T-helper 2 cell treated with Interferon-gamma antibody and Interleukin-4, amounts not matched to agents 100 ng/mL and 5 ng/mL, for 36 hours (primary cell): ENCODE results near the gene PKP1. TPM values are rescaled to one million over a fixed set of nuclear protein-coding genes. Genes with fewer than 3 reads are reported as not detected.

Experiments used
- intact Hi-C: fragments of 100-400 bp; cut with micrococcal nuclease; formaldehyde crosslinking; loops from one replicate; pipeline ENCODE4 v1.15.1; 2023
- total RNA-seq: library from RNA; stranded (reverse); gene quantifications from 2 replicates; pipeline ENCODE4 v1.2.3, GENCODE V29; 2022

The PKP1 gene
- total RNA-seq, 1 donor from 2014 or later, result not detected

DNA sequence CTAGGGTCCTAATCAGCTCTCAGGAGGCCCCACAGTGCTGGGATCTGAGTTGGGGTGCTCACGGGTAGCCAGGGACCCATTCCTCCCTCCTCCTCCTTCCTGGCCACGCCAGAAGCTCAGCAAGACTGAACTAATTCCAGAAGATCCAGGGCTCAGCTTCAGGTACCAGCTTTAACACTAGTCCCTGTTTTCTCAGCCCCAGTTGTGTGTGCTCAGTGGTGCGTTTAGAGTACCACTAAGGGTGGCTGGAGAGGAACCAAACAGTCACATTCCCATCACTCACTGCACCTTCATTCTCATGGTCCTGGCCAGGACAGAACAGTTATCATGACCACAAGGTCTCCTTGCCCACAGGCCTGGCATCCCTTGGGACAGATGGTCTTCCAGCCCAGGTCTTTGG, 20.8 kb downstream of the PKP1 start:
- intact Hi-C loops, result no loop called here

DNA sequence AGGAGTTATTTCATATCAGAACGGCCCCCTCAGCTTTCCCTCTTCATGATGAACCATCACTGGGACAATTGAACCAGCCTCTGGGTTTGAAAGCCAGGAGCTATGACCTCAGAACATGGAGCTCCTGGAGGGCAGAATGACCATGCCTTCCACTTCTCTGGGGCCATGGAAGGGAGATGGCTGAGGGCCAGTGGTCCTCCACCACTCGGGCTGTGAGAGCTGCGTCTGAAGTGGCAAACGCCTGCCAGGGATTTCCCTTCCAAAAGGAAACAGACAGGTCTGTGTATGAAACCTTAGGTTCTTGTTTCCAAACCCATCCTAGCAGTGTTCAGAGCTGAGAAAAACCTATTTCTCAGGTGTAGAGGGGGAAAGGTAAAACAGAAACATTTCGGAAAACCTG, 22.5 kb downstream of the PKP1 start:
- intact Hi-C loops, result no loop called here

DNA sequence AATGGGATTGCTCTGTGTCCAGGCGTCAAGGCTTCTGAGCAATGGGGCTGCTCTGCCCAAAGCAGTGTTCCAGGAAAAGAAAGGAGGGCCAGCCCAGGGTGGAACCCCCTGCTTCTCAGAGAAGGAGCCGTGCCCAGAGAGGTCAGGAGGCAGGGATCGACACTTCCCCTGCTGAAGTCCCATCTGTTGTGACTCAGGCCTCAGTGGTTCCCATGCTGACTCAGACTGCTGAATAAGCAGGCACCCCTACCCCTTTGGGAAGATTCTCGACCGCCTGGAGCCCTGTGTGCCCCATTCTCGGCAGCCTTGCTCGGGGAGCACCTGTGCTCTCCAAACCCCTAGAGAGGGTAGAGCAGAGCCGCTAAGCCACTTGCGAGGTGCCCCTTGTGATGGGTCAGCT, 23.9 kb downstream of the PKP1 start:
- intact Hi-C loops, result no loop called here

DNA sequence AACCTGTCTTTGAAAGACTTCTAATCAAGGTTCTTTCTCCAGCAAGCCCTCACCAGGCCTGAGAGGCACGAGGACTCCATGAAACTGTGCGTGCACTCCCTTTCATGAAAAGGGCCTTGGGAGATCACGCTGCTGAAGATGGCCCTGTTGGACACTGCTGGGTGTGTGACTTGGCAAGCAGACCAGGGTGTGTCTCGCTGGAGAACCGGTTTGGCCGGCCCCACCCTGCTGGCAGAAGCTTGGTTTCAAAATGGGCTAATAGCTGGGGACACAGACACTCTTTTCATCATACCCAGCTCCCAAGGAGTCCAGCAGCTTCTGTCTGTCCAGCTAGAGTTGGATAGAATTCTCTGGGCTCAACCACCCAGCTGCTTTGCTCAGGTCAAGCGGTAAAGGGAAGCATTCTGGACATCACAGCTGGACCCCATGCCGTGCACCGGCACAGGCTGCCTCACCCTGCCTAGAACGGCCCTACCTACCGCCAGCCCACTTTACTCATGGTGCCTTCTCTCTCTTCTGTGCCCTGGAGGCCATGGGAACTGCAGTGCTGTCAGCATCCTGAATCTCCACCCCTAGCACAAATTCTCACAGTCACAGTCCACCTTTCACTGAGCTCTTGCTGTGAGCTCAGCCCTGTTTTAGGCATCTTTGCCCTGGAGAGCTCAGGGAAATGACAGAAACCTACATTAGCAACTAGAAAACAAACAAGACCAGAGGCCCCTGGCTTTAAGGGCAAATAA, 24.6 kb downstream of the PKP1 start:
- intact Hi-C loops, result no loop called here

DNA sequence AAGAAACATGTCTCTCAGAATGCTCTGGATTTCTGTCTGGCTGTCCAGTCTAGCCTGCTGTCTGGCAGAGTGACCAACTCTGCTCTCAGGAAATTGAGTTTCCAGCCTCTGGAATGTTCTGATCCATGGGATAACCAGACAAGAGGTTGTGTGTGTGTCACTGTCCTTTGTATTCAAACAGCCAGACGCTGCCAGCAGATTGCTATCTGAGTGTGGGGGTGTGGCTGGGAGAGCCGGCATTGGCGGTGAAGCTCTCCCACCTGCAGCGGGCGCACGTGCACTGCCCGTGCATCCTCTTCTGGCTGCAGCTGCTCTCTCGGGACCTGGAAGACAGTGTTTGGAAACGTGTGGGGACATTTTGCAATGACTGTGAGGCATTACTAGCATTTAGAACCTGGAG, 26.1 kb downstream of the PKP1 start:
- intact Hi-C loops, result no loop called here

DNA sequence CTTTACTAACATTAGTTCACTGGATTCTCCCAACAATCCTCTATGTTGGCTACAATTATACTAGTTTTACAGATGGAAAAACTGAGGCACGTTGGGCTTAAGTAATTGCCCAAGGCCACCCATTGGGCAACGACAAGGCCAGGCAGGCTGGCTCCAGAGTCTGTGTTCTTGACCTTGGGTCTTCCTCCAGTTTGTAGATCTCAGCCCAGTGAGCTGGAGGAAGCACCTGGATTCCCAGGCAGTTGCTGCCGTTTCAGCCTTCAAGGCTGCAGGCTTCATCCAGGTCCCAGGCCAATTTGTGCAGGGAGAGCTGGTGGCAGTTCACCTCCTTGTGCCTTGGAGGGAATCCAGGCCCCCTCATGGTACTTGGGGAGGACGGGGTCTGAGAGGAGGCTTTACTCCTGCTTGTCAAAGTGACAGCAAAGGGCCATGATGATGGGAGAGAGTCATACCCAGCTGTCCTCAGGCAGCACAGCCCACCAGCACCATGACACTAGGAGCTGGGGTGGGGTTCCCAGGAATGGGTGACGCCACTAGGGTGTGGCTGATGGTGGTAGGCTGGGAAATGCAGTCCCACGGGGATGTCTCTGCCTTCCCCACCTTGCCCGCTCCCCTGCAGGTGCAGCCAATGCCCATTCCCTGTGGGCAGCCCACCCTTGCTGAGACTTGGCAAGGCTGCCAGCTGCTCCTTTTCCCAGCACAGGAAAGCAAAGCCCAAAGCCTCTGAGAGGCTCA, 27.1 kb downstream of the PKP1 start:
- intact Hi-C loops, result no loop called here

DNA sequence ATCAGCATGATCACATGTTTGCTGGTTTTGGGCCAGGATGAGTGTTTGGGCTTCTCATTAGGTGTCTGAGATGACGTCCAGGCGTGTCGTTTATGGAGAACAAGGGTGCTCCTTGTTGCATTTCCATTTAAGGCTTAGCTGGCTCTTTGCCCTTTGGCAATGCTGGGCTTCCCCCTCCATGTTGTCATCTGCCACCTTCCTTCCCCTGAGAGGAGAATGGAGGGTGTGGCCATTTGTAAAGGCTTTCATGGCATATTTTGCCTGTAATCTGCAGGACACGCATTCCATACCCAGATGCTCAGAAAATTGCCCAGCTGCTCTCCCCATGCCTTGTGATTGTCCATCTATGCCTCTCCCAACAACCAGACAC, 27.7 kb downstream of the PKP1 start:
- intact Hi-C loops, result no loop called here

DNA sequence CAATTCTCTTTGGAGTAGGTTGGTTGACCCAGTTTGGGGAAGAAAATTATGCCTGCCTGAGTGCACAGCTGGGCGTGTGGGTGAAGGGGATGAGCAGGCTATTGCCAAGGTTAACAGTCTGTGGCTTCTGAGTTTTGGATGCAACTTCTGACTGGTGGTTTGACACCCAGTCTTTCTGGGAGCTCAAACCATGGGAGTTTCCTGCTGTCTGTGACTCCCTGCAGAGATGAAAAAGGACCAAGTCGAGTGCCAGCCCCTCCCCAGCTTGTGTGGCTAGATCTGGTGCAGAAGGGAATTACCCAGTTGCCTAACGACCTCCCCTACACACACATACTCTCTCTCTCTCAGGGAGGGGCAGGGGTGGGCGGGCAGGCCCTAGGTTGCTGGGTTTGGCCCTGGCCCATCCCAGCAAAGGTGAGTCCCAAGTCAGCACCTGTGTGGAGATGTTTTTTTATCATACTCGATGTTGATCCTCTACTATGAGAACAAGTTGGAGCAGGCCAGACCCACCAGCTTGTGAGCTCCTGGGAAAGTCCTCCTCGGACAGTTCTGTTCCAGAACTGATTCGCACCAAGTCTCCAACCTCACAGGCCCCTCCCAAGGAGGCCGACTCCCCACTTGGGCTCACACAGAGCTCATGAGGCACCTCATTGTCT, 28.2 kb downstream of the PKP1 start:
- intact Hi-C loops, result no loop called here

DNA sequence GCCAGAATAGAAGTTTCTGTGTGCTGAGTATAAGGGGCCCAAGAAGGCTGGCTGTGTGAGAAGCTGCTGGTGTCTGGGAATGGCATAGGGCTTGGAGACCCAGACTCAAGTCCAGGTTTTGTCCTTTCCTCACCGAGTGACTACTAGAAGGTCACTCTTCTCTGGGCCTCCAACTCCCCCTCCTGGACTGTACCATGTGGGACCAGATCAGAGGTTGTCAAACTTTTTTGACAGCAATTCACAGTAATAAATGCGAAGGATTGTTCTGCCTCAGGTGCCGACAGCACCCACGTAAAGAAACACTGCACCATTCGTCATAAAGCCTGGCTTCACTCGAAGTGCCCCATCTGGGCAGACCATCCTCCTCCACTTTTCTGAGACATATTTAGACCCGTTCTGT, 29.0 kb downstream of the PKP1 start:
- intact Hi-C loops, result no loop called here

DNA sequence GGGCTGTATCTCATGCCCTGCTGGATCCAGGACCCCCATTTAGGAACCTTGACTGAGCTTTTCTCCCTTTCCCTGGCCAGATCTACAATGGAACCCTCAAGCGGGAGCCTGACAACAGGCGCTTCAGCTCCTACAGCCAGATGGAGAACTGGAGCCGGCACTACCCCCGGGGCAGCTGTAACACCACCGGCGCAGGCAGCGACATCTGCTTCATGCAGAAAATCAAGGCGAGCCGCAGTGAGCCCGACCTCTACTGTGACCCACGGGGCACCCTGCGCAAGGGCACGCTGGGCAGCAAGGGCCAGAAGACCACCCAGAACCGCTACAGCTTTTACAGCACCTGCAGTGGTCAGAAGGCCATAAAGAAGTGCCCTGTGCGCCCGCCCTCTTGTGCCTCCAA, 29.8 kb downstream of the PKP1 start:
- intact Hi-C loops, result no loop called here

DNA sequence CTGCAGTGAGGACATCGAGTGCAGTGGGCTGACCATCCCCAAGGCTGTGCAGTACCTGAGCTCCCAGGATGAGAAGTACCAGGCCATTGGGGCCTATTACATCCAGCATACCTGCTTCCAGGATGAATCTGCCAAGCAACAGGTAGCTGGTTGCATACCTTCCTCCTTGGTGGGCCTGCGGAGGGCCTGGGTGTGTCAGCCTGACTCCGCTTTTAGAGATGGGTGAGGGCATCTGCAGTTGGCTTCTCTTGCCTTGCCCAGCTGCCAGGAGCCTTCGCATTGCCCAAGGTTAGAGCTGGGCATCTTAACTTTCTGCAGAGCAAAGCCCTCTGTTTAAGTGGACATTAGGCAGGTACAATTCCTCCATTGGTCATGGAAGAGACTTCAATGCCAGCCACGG, 33.2 kb downstream of the PKP1 start:
- intact Hi-C loops, result no loop called here

DNA sequence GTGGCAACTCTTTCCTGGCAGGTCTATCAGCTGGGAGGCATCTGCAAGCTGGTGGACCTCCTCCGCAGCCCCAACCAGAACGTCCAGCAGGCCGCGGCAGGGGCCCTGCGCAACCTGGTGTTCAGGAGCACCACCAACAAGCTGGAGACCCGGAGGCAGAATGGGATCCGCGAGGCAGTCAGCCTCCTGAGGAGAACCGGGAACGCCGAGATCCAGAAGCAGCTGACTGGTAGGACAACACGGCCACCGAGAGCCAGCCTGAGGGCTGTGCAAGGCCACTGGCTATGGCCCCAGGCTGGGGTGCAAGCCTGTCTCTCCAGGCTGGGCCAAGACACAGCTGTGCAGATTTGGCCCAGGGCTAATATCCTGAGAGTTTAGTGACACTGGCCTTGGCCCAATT, 34.2 kb downstream of the PKP1 start:
- intact Hi-C loops, result no loop called here

DNA sequence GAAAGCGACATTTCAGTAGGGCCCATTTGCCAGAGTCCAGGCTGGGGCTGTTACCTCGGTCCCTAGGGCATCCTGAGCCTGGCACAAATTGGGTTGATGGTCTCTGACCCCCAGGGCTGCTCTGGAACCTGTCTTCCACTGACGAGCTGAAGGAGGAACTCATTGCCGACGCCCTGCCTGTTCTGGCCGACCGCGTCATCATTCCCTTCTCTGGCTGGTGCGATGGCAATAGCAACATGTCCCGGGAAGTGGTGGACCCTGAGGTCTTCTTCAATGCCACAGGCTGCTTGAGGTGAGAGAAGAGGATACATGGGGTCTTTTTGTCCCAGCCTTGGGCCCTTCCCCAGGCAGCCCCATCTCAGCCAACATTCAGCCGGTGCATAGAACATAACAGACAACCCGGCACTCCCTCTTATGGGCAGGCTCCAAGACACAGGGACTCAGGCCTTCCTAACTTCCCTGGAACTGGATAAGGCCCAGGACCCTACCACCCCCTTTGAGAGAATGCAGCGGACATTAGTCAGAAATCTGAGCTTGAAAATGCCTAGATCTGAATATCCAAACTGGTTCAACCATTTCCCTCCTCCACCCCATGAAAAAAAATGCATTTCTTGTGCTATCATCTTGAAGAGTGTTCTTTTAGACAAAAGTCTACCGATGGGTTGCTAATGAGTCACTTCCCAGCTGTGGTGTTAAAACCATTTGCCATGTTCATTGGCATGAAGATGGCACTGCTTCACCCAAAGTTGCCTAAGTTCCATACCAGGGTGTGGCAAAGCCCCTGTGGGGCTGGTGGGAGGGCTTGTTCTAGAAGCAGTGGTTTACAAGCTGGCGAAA, 35.4 kb downstream of the PKP1 start:
- intact Hi-C loops, result no loop called here

DNA sequence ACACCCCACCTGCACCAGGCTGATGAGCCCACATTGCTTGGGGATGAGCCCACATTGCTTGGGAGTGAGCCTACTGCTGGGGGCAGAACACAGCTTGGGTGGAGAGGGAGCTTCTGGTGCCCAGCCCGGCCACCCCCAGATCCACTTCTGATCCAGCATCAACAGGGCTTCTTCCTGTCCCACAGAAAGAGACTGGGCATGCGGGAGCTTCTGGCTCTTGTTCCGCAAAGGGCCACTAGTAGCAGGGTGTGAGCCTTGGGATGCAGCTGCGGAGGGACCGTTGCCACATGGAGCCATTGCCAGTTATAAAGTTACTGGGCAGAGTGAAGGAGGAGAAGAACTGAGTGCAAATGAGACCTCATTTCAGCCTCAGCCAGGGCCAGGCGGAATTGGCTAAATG, 36.3 kb downstream of the PKP1 start:
- intact Hi-C loops, result no loop called here

DNA sequence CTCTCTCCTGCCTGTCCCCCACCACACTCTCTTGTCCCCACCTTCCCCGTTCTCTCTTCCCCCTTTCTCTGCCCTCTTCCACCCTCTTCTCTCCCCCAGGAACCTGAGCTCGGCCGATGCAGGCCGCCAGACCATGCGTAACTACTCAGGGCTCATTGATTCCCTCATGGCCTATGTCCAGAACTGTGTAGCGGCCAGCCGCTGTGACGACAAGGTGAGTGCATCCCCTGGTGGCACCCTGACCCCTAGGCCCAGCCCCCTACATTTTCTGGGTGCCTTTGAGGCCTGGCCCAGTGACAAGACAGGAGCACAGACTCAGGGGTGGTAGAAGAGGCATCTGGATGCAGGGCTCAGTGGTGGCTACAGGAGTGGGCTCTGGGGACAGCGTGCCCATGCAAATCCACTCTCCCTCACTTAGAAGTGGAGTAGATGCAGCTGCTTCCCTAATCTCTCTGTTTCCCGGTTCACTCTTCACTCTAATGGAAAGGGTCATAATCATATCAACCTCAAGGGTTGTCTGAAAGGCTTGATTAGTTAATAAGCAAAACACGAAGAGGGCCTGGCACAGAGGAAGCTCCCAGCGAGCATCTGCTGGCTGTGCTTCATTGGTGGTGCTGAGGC, 37.0 kb downstream of the PKP1 start:
- intact Hi-C loops, result no loop called here

DNA sequence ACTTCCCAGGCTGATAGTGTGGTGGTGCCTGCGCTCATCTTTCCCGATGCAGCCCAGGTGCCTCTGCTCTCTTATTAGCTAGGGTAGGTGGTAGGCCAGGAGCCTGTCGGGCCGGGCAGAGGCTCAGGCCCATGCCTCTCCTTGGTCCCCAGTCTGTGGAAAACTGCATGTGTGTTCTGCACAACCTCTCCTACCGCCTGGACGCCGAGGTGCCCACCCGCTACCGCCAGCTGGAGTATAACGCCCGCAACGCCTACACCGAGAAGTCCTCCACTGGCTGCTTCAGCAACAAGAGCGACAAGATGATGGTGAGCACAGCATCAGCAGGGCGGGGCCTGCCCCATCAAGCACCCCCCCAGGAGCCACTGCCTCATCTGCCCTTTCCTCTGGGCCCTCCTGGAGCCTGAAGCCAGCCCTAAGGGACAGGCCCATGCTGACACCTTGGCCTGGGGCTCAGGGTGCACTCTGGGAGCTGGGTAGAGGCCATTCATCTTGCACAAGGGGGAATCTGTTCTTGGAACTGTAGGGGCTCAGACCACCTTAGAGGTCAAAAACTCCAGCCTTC, 38.6 kb downstream of the PKP1 start:
- intact Hi-C loops, result no loop called here

DNA sequence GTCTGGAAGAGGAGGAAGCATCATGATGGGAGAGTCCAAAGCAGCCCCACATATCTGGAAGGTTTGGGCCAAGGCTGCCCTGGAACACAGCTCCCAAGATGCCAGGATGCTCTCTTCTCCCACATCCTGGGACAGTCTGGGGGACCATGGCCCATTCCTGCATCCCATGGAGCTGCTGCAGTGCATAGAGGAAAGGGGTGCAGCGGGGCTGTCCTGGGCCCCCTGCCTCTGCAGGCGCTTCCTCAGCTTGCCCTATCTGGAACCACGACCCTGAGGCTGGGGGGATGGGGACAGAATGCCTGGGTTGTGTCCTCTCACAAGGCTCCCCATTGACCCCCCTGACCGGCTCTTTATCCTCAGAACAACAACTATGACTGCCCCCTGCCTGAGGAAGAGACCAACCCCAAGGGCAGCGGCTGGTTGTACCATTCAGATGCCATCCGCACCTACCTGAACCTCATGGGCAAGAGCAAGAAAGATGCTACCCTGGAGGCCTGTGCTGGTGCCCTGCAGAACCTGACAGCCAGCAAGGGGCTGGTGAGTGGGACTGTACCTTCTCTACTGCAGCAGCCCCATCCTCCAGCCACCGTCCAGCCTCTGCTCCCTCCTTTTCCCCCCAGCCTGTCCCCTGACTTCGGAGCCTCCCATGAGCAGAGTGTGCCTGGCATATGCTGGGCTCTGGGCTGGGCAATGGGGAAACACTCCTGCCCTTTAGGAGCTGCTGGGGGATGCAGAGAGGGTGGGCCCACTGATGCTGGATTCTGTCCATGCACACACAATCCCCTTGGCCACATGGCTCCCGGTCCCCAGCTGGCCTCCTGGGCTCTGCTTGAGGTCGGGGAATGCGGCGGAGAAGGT, 39.6 kb downstream of the PKP1 start:
- intact Hi-C loops, result no loop called here

DNA sequence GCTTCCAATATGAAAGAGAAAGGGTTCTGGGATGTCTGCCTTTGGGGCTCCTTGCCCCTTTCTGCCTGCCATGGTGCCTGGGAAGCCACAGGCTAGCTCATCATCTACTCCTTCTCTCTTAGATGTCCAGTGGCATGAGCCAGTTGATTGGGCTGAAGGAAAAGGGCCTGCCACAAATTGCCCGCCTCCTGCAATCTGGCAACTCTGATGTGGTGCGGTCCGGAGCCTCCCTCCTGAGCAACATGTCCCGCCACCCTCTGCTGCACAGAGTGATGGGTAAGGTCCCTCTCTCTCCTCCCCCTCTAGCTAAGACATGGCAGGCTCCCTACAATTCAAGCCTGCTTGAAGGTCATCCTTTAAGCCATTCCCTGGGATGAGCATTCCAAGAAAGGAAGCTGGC, 41.0 kb downstream of the PKP1 start:
- intact Hi-C loops, result no loop called here

DNA sequence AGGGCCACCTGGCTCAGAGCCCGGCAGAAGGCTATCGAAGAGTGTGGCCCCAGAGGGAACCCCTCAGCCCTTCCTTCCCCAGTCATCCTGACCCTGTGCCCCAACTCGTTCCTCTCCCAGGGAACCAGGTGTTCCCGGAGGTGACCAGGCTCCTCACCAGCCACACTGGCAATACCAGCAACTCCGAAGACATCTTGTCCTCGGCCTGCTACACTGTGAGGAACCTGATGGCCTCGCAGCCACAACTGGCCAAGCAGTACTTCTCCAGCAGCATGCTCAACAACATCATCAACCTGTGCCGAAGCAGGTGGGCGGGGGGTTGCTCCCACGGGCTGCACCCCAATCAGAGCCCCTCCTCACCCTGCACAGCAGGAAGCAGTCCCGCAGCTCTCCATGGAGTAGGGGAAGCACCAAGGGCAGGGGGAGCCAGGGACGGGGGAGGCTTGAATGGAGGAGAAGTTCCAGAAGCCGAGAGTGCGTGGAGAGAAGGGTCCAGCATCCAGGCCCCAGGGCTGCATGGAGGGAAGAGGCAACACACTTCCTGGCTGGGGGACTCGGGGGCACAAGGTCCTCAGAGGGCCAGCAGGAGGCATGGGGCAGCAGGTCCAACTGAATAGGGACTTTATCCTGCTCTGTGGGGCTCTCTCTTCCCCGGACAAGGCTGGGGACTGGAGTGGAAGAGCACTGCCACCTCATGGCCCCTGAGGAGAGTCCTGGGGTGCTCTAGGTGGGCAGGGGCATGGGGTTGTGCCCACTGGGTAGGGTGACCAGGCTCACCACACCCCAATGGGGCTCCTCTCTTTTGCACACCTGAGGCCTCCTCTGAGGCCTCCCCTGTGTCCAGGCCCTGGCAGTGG, 41.7 kb downstream of the PKP1 start:
- intact Hi-C loops, result no loop called here
